ENCODE data around the gene SSX2IP. TPM values are rescaled to one million over a fixed set of nuclear protein-coding genes. Genes with fewer than 3 reads are reported as not detected.

The SSX2IP gene
- total RNA-seq, 1 donor from 2014 or later: 11.9 TPM

DNA sequence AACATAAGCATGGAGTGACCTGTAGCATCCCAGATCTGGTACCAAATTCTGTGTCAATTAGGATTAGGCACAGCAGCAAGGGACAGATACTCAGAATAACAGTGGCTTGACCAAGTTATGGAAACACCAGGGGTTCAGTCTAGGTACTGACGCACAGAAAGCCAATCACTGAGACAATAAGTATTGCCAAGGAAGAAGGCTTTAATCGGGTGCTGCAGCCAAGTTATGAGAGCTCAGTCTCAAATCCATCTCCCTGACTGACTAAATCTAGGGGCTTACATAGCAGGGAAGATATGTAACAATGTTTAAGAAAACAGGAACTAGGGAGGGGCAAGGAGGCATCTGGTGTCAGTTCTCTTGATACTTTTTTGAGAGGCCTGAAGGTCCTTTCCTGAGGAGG, 76.4 kb downstream of the SSX2IP start:
- Histone ChIP-seq H3K36me3 (no peaks in the 10 kb centered on the region), H3K4me1 (peaks cover under 1% of the 10 kb centered on the region), H3K9me3 (replicated peaks) (no peaks in the 10 kb centered on the region), H3K4me3 (no peak overlapping the region), H3K27me3 (ENCODE audit: low read depth) (no peaks in the 10 kb centered on the region), H3K27ac (replicated peaks) (no peak overlapping the region)
- TF ChIP-seq, protein P1, sequence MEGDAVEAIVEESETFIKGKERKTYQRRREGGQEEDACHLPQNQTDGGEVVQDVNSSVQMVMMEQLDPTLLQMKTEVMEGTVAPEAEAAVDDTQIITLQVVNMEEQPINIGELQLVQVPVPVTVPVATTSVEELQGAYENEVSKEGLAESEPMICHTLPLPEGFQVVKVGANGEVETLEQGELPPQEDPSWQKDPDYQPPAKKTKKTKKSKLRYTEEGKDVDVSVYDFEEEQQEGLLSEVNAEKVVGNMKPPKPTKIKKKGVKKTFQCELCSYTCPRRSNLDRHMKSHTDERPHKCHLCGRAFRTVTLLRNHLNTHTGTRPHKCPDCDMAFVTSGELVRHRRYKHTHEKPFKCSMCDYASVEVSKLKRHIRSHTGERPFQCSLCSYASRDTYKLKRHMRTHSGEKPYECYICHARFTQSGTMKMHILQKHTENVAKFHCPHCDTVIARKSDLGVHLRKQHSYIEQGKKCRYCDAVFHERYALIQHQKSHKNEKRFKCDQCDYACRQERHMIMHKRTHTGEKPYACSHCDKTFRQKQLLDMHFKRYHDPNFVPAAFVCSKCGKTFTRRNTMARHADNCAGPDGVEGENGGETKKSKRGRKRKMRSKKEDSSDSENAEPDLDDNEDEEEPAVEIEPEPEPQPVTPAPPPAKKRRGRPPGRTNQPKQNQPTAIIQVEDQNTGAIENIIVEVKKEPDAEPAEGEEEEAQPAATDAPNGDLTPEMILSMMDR (IDR thresholded peaks at IDR 0.05; ENCODE audit: borderline replicate concordance): no peak
- no peak for DNase-seq
- intact Hi-C loops (cut with micrococcal nuclease): no loop called here

DNA sequence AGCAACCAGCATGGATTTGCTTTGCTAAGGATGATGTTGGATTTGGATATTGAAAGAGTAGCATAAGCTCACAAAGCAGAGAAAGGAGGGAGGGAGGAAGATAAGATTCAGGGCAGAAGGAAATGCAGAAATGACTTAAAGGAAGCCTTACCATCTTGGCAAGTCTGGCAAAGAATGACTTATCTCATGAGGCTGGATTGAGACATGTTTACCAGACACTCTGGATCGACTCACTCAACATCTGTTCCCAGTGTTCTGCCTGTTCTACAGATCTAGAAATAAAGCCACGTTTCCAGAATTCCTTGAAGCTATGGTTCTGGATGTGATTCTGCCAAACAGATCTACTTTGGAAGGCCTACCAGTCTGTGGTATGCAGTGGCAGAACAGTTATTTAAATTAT, 77.2 kb downstream of the SSX2IP start:
- no peak overlapping the region for H3K4me3 ChIP-seq
- DNase-seq: no peak
- H3K36me3 ChIP-seq: no peaks in the 10 kb centered on the region
- H3K4me1 ChIP-seq: no peaks in the 10 kb centered on the region
- H3K27me3 ChIP-seq (ENCODE audit: low read depth): no peaks in the 10 kb centered on the region
- H3K9me3 ChIP-seq (replicated peaks): no peaks in the 10 kb centered on the region
- no peak overlapping the region for H3K27ac ChIP-seq (replicated peaks)
- intact Hi-C loops (cut with micrococcal nuclease): no loop called here
- TF ChIP-seq, protein P1 (IDR thresholded peaks at IDR 0.05; ENCODE audit: borderline replicate concordance): no peak

GRCh38 chr1:84611796-84612195, 78.5 kb downstream of the SSX2IP start:
- Histone ChIP-seq H3K36me3 (no peaks in the 10 kb centered on the region), H3K27me3 (ENCODE audit: low read depth) (no peaks in the 10 kb centered on the region), H3K9me3 (replicated peaks) (no peaks in the 10 kb centered on the region), H3K27ac (replicated peaks) (no peak overlapping the region), H3K4me3 (no peak overlapping the region), H3K4me1 (no peaks in the 10 kb centered on the region)
- intact Hi-C loops (cut with micrococcal nuclease): no loop called here
- no peak for DNase-seq
- TF ChIP-seq, protein P1 (IDR thresholded peaks at IDR 0.05; ENCODE audit: borderline replicate concordance): no peak

DNA sequence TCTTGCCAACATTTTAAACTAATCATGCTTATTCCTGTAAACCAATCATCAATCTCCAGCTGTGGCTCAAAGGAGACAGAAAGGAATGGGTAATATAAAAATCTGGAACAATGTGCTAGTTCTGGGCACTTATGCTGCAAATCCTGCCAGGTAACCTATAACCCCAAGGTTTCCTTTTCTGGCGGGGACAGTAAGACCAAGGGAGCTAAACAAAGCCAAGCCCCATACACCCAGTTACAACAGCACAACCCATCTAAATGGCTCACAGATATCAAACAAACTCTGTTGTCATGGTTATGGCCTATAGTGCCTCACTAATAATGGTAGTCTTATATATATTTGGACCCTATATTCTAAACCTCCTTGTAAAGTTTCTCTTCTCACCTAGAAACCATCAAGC, 79.2 kb downstream of the SSX2IP start:
- H3K4me1 ChIP-seq: no peaks in the 10 kb centered on the region
- intact Hi-C loops (cut with micrococcal nuclease): no loop called here
- DNase-seq: no peak
- no peaks in the 10 kb centered on the region for H3K36me3 ChIP-seq
- no peaks in the 10 kb centered on the region for H3K9me3 ChIP-seq (replicated peaks)
- no peaks in the 10 kb centered on the region for H3K27me3 ChIP-seq (ENCODE audit: low read depth)
- no peak overlapping the region for H3K27ac ChIP-seq (replicated peaks)
- TF ChIP-seq, protein P1 (IDR thresholded peaks at IDR 0.05; ENCODE audit: borderline replicate concordance): no peak
- H3K4me3 ChIP-seq: no peak overlapping the region

DNA sequence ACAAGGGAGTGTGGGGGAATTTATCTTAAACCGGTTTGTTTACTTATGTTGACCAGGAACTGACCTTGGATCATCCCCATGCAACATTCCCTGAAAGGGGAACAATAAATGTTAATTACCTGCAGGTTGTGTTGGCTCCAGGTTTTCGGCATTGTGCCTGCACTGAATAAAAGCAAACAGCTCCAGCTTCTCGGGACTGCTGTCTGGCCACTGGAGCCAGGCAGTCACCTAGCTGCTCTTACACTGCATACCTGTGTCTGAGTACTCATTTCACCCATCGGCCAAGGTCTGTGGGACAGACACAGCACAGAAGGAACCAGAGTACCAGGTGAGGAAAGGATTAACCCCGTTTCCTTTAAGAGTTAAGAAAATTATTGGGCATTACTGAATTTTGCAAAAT, 83.3 kb downstream of the SSX2IP start:
- Histone ChIP-seq H3K4me3 (no peak overlapping the region), H3K4me1 (peaks cover 22% of the 10 kb centered on the region), H3K27me3 (ENCODE audit: low read depth) (no peaks in the 10 kb centered on the region), H3K9me3 (replicated peaks) (peaks cover 11% of the 10 kb centered on the region), H3K36me3 (no peaks in the 10 kb centered on the region), H3K27ac (replicated peaks) (no peak overlapping the region)
- TF ChIP-seq, protein P1 (IDR thresholded peaks at IDR 0.05; ENCODE audit: borderline replicate concordance): no peak
- intact Hi-C loops (cut with micrococcal nuclease): loop anchor here (10.0 kb wide), 1 partner anchor 162 kb away; no protein-coding TSS in a partner anchor
- DNase-seq: no peak

Data from left ventricle myocardium inferior (tissue), 1 donor.